Mesendoderm (in vitro differentiated cells): ENCODE data around the gene CASS4.

Experiments used
- DNase-seq: peaks from one replicate; pipeline ENCODE4 v3.0.0; 2013
- H2AK5ac ChIP-seq: 2 replicates; pipeline ENCODE4 v1.6.1; 2013; ENCODE audit warnings: low read length, inconsistent platforms
- H2BK120ac ChIP-seq: 2 replicates; pipeline ENCODE4 v1.6.1; 2013; ENCODE audit warnings: low read depth, mild to moderate bottlenecking, low read length, moderate library complexity, mixed read lengths
- H2BK15ac ChIP-seq: replicated peaks from 2 replicates; pipeline ENCODE4 v1.6.1; 2013; ENCODE audit warnings: low read depth, mild to moderate bottlenecking, moderate library complexity
- H2BK5ac ChIP-seq: 2 replicates; pipeline ENCODE4 v1.6.1; 2013; ENCODE audit warnings: low read length, inconsistent platforms
- H3K18ac ChIP-seq: 2 replicates; pipeline ENCODE4 v1.6.1; 2013; ENCODE audit warnings: mild to moderate bottlenecking, low read length, mixed read lengths
- H3K23ac ChIP-seq: one replicate; pipeline ENCODE4 v1.6.1; 2013; ENCODE audit warnings: low read length
- H3K27ac ChIP-seq: 2 replicates; pipeline ENCODE4 v1.5.1; 2013; ENCODE audit warnings: low read depth, mild to moderate bottlenecking, inconsistent platforms, low read length, moderate library complexity
- H3K27me3 ChIP-seq: 2 replicates; pipeline ENCODE4 v1.6.1; 2013; ENCODE audit warnings: low read length, control low read depth, mild to moderate bottlenecking, inconsistent platforms; ENCODE audit not compliant: insufficient read depth, poor library complexity
- H3K36me3 ChIP-seq: 2 replicates; pipeline ENCODE4 v1.6.1; 2013; ENCODE audit warnings: low read length, inconsistent platforms; ENCODE audit not compliant: control insufficient read depth, insufficient read depth
- H3K4ac ChIP-seq: one replicate; pipeline ENCODE4 v1.6.1; 2013; ENCODE audit warnings: low read depth, mild to moderate bottlenecking, low read length, moderate library complexity
- H3K4me1 ChIP-seq: 2 replicates; pipeline ENCODE4 v1.6.1; 2013; ENCODE audit warnings: low read depth, low read length, inconsistent platforms; ENCODE audit not compliant: control insufficient read depth
- H3K4me2 ChIP-seq: 2 replicates; pipeline ENCODE4 v1.6.1; 2013; ENCODE audit warnings: low read length
- H3K4me3 ChIP-seq: 2 replicates; pipeline ENCODE4 v1.5.1; 2013; ENCODE audit warnings: mild to moderate bottlenecking, low read length
- H3K56ac ChIP-seq: one replicate; pipeline ENCODE4 v1.6.1; 2013; ENCODE audit warnings: low read length
- H3K79me1 ChIP-seq: 2 replicates; pipeline ENCODE4 v1.6.1; 2013; ENCODE audit warnings: low read length, inconsistent platforms
- H3K79me2 ChIP-seq: 2 replicates; pipeline ENCODE4 v1.6.1; 2013; ENCODE audit warnings: mild to moderate bottlenecking, low read length; ENCODE audit not compliant: control insufficient read depth, insufficient read depth
- H3K9ac ChIP-seq: 2 replicates; pipeline ENCODE4 v1.6.1; 2013; ENCODE audit warnings: low read length, inconsistent platforms
- H4K5ac ChIP-seq: one replicate; pipeline ENCODE4 v1.6.1; 2013; ENCODE audit warnings: low read length
- H4K8ac ChIP-seq: one replicate; pipeline ENCODE4 v1.6.1; 2013; ENCODE audit warnings: low read depth, mild to moderate bottlenecking, control low read depth, low read length, moderate library complexity
- WGBS: extraction: QIAGEN DNeasy Blood & Tissue Kit; methylation state at CpG from one replicate; pipeline ENCODE4 v1.1.7; 2013; ENCODE audit warnings: low lambda C conversion rate, missing lambda C conversion rate; ENCODE audit not compliant: insufficient coverage; ENCODE audit errors: extremely low coverage; 5-methylcytosine and 5-hydroxymethylcytosine counted together

Gene CASS4

GRCh38 chr20:56449459-56449858 is 37.4 kb downstream of the CASS4 start:
- Histone ChIP-seq H2BK5ac (no peak overlapping the region), H4K8ac (no peak overlapping the region), H2BK15ac (no peak overlapping the region), H2AK5ac (no peak overlapping the region), H3K4me2 (no peak overlapping the region), H2BK120ac (no peak overlapping the region), H3K79me1 (no peaks in the 10 kb centered on the region), H3K23ac (no peak overlapping the region), H3K4me3 (no peak overlapping the region), H3K4ac (no peak overlapping the region), H3K56ac (no peak overlapping the region), H4K5ac (no peak overlapping the region), H3K9ac (no peak overlapping the region), H3K27me3 (no peaks in the 10 kb centered on the region), H3K27ac (no peak overlapping the region), H3K36me3 (no peaks in the 10 kb centered on the region), H3K18ac (no peak overlapping the region), H3K79me2 (no peaks in the 10 kb centered on the region), H3K4me1 (no peaks in the 10 kb centered on the region)
- no CpG with 5 or more reads among the region's 5 CpGs for WGBS
- no peak for DNase-seq

GRCh38 chr20:56451056-56451765 is 39.2 kb downstream of the CASS4 start:
- WGBS: no CpG with 5 or more reads among the region's 13 CpGs

DNA sequence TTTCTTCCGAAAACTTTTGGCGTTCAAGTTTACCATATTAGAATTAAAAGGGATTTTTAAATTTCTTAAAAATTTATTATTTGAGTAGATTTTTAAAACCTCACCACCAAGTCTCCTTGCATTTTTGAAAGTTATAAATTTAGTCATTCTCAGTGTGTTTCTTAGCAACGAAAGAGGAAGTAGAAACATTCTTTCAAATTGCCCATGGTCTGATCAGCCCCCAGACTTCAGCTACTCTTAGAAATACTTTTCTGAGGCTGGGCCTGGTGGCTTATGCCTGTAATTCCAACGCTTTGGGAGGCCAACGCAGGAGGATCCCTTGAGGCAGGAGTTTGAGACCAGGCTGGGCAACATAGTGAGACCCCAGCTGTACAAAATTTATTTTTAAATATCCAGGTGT is 41.3 kb downstream of the CASS4 start:
- Histone ChIP-seq H3K4me3 (no peak overlapping the region), H2BK5ac (no peak overlapping the region), H3K18ac (no peak overlapping the region), H3K27me3 (no peaks in the 10 kb centered on the region), H2BK120ac (no peak overlapping the region), H4K8ac (no peak overlapping the region), H3K79me2 (no peaks in the 10 kb centered on the region), H3K4ac (no peak overlapping the region), H3K36me3 (no peaks in the 10 kb centered on the region), H3K9ac (no peak overlapping the region), H3K27ac (no peak overlapping the region), H4K5ac (no peak overlapping the region), H3K4me2 (no peak overlapping the region), H2AK5ac (no peak overlapping the region), H3K79me1 (no peaks in the 10 kb centered on the region), H2BK15ac (no peak overlapping the region), H3K4me1 (no peaks in the 10 kb centered on the region), H3K56ac (no peak overlapping the region), H3K23ac (no peak overlapping the region)
- DNase-seq: no peak
- WGBS: no CpG with 5 or more reads among the region's 5 CpGs

More at GRCh38 chr20:56451056-56451765, 39.2 kb downstream of the CASS4 start:
- H3K4me2 ChIP-seq: no peak overlapping the region
- H3K18ac ChIP-seq: no peak overlapping the region
- H4K5ac ChIP-seq: no peak overlapping the region
- no peak overlapping the region for H4K8ac ChIP-seq
- H3K79me2 ChIP-seq: no peaks in the 10 kb centered on the region
- no peak overlapping the region for H3K4me3 ChIP-seq
- no peak overlapping the region for H3K23ac ChIP-seq
- no peak overlapping the region for H2BK120ac ChIP-seq
- H3K56ac ChIP-seq: no peak overlapping the region
- no peak overlapping the region for H2BK15ac ChIP-seq
- no peak overlapping the region for H2AK5ac ChIP-seq
- H3K36me3 ChIP-seq: no peaks in the 10 kb centered on the region
- H3K9ac ChIP-seq: no peak overlapping the region
- H3K4ac ChIP-seq: no peak overlapping the region
- H2BK5ac ChIP-seq: no peak overlapping the region
- H3K27me3 ChIP-seq: no peaks in the 10 kb centered on the region
- H3K27ac ChIP-seq: no peak overlapping the region
- no peaks in the 10 kb centered on the region for H3K4me1 ChIP-seq
- no peak for DNase-seq
- no peaks in the 10 kb centered on the region for H3K79me1 ChIP-seq

- no peak overlapping the region for H2BK5ac ChIP-seq
- DNase-seq: no peak
- no peak overlapping the region for H3K4ac ChIP-seq
- H2BK15ac ChIP-seq: no peak overlapping the region
- no peak overlapping the region for H3K18ac ChIP-seq
- no peak overlapping the region for H3K23ac ChIP-seq
- H4K5ac ChIP-seq: no peak overlapping the region
- H4K8ac ChIP-seq: no peak overlapping the region
- no peak overlapping the region for H3K27ac ChIP-seq
- no peak overlapping the region for H3K4me2 ChIP-seq
- H3K79me1 ChIP-seq: no peaks in the 10 kb centered on the region
- H2BK120ac ChIP-seq: no peak overlapping the region
- H3K27me3 ChIP-seq: no peaks in the 10 kb centered on the region
- no peak overlapping the region for H2AK5ac ChIP-seq
- H3K56ac ChIP-seq: no peak overlapping the region
- no peaks in the 10 kb centered on the region for H3K79me2 ChIP-seq
- no peak overlapping the region for H3K9ac ChIP-seq
- no CpG with 5 or more reads among the region's 7 CpGs for WGBS
- H3K4me3 ChIP-seq: no peak overlapping the region
- H3K36me3 ChIP-seq: no peaks in the 10 kb centered on the region
- no peaks in the 10 kb centered on the region for H3K4me1 ChIP-seq
Observed at GRCh38 chr20:56454754-56455153, 42.7 kb downstream of the CASS4 start.

DNA sequence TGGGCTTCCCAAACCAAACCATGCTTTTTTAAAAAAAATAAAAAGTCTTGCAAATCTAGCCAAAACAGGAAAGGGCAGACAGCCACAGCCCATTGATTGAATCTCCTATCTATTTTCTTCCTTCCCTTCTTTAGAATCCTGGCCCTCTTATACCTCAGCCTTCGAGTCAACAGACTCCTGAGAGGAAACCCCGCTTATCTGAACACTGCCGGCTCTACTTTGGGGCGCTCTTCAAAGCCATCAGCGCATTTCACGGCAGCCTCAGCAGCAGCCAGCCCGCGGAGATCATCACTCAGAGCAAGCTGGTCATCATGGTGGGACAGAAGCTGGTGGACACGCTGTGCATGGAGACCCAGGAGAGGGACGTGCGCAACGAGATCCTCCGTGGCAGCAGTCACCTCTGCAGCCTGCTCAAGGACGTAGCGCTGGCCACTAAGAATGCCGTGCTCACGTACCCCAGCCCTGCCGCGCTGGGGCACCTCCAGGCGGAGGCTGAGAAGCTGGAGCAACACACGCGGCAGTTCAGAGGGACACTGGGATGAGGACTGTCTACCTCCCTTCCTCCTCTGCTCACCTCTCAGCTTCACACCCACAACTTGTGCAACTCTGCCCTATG is 46.3 kb downstream of the CASS4 start:
- H3K23ac ChIP-seq: no peak overlapping the region
- H3K27ac ChIP-seq: no peak overlapping the region
- no peak overlapping the region for H2AK5ac ChIP-seq
- no peak overlapping the region for H3K4me3 ChIP-seq
- no peak overlapping the region for H3K4me2 ChIP-seq
- H3K9ac ChIP-seq: no peak overlapping the region
- no peak for DNase-seq
- no peak overlapping the region for H3K18ac ChIP-seq
- WGBS: no CpG with 5 or more reads among the region's 22 CpGs
- no peaks in the 10 kb centered on the region for H3K27me3 ChIP-seq
- no peak overlapping the region for H3K56ac ChIP-seq
- no peaks in the 10 kb centered on the region for H3K79me2 ChIP-seq
- H4K8ac ChIP-seq: no peak overlapping the region
- no peak overlapping the region for H4K5ac ChIP-seq
- no peaks in the 10 kb centered on the region for H3K79me1 ChIP-seq
- H3K36me3 ChIP-seq: no peaks in the 10 kb centered on the region
- H2BK5ac ChIP-seq: no peak overlapping the region
- no peak overlapping the region for H3K4ac ChIP-seq
- H2BK15ac ChIP-seq: no peak overlapping the region
- no peak overlapping the region for H2BK120ac ChIP-seq
- H3K4me1 ChIP-seq: no peaks in the 10 kb centered on the region

DNA sequence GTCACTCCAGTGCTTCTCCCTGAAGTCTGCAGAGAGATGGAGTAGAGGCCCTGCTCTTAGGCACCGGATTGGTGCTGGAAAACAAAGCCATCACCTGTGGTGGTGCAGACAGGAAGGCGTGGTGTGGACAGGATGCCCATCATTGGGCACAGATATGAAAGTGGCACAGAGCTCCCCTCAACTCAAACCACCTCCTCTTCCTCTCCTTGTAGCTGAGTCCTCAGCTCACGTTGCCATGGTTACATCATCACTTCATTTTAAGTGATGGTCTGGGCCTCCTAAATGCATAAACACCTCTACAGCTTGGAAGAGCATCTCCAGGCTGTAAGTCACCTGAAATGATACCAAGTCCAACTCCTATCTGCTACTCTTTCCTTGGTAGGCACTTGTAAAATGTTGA is 48.4 kb downstream of the CASS4 start:
- WGBS: no CpG with 5 or more reads among the region's 3 CpGs
- no peak overlapping the region for H3K56ac ChIP-seq
- H3K9ac ChIP-seq: no peak overlapping the region

More for the DNA sequence above, 48.4 kb downstream of the CASS4 start:
- H3K4me3 ChIP-seq: no peak overlapping the region
- no peak overlapping the region for H3K27ac ChIP-seq
- no peak overlapping the region for H3K23ac ChIP-seq
- DNase-seq: no peak
- no peaks in the 10 kb centered on the region for H3K36me3 ChIP-seq
- H2BK120ac ChIP-seq: no peak overlapping the region
- no peak overlapping the region for H4K5ac ChIP-seq
- H3K4ac ChIP-seq: no peak overlapping the region
- no peaks in the 10 kb centered on the region for H3K4me1 ChIP-seq
- H4K8ac ChIP-seq: no peak overlapping the region
- H2BK5ac ChIP-seq: no peak overlapping the region
- no peaks in the 10 kb centered on the region for H3K79me1 ChIP-seq
- no peak overlapping the region for H3K4me2 ChIP-seq
- H3K27me3 ChIP-seq: no peaks in the 10 kb centered on the region
- no peaks in the 10 kb centered on the region for H3K79me2 ChIP-seq
- H3K18ac ChIP-seq: no peak overlapping the region
- no peak overlapping the region for H2AK5ac ChIP-seq
- no peak overlapping the region for H2BK15ac ChIP-seq
